GM18867 (cell line): ENCODE data around the gene MAST3.
A peak's percentile ranks its signal among the peaks of the same experiment; 100 is the strongest.

Experiments used
- ATAC-seq: cut with Tn5 transposase; IDR thresholded peaks from one replicate; pipeline ENCODE4 v1.9.1; 2021; ENCODE audit warnings: mild to moderate bottlenecking, moderate library complexity; ENCODE audit not compliant: unreplicated experiment

MAST3 gene

GRCh38 chr19:18097217-18097992, at the start of gene MAST3:
Gene MAST3 (plus strand): TSS chr19:18097778. CDS start chr19:18097793, 15 bp downstream.
- peak; percentile 65 for ATAC-seq

DNA sequence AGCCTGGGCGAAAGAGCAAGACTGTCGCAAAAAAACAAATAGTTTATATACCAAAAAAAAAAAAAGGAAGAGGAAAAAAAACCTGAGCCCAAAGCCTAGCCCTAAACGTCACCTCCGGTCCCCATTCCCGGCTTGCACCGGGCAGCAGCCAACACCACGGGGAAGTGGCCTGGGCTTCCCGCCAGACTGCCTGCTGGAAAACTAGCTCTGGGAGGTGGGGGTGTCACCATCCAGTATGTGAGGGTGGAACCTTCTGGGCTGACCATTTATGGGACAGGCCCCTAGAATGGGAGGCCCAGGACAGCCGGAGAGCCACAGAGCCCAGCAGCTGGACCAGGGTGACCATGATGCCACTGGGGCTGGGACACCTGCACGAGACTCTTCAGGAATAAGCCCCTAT, 48.2 kb upstream of the MAST3 start:
- no peak for ATAC-seq

DNA sequence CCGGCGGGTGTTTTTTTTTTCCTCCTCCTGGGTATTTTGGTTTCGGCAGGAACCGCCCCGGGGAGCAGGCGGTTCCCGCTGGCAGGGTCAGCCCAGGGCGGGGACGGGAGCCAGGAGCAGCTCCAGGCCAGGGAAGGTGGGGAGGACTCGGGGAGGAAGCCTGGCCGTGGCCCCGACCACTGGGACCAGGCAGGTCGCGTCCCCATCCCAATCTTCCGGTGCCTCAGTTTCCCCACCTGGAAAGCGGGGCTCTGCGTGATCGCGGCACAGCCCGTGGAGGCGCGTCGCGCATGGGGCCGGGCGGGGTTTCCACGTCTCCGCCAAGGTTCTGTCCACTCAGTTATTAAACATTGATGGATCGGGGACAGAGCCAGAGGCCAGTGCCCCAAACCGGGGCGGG, 45.7 kb upstream of the MAST3 start:
- no peak for ATAC-seq

DNA sequence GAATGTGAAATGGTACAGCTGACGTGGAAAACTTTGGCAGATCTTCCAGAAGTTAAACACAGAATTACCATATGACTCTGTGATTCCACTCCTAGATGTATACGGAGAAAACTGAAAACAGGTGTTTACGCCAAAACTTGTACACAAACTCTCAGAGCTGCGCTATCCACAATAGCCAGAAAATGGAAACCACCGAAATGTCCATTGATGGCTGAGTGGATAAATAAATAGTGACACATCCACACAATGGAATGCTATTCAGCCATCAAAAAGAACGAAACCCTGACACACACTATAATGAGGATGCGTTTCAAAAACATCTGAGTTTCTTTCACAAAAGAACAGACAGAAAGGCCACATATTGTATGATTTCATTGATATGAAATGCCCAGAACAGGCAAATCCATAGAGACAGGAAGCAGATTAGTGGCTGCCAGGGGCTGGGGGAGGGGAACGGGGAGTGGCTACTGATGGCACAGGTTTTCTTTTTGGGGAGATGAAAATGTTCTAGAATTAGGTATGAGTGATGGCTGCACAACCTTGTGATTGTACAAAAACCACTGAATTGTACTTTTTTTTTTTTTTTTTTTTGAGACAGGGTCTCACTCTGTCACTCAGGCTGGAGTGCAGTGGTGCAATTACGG, 43.9 kb upstream of the MAST3 start:
- ATAC-seq = no peak

DNA sequence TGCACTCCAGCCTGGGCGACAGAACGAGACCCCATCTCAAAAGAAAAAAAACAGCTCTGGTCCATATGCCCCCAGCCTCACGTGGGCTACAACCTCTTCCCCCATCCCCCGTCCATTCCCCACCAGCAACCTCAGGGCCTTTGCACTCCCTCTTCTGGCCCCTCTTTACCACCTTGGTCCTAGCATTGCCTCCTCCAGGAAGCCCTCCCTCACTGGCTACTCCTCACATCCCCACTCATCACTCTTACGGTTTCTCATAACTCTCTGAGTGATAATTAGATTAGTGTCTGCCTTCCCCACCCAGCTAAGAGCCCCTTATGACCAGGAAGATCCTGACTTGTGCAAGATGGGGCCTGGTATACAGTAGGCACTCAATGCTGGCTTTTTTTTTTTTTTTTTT, 41.6 kb upstream of the MAST3 start:
- ATAC-seq = no peak

- no peak for ATAC-seq
These were observed 40.0 kb upstream of the MAST3 start for GRCh38 chr19:18057557-18057956.

GRCh38 chr19:18058208-18059009, 39.2 kb upstream of the MAST3 start:
- peak; percentile 42 for ATAC-seq

GRCh38 chr19:18059297-18059696, 38.3 kb upstream of the MAST3 start:
- no peak for ATAC-seq

DNA sequence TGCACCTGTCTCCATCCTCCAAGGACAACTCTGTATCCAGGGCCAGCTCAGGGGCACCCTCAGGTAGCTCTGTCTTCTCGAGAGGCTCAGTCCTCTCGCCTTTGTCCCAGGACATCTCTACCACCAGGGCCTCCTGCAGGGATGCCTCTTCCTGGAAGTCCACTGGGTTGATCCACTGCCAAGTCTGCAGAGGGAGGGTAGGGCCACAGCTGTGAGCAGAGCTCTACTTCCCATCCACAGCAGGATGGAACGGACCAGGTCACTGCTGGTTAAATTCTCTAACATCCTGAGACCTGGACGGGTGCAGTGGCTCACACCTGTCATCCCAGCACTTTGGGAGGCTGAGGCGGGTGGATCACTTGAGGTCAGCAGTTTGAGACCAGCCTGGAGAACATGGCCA, 37.7 kb upstream of the MAST3 start:
- no peak for ATAC-seq

DNA sequence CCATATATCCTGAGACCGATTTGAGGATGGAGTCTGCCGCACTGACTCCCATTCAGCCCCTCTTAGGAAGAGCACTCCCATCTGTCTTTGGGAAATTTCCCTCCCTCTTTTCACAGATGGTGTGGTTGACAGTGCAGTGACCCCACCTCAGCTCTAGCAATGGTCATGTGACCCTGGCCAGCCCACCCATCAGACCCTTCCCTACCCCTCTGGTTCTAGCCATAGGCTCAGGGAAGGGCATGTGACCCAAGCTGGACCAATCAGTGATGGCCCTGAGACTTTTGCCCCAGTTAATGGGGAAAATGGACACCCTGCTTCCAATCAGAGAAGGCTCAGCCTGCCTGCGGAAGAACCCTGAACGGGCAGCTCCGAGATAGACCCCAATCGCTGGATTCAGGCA, 37.1 kb upstream of the MAST3 start:
- no peak for ATAC-seq

DNA sequence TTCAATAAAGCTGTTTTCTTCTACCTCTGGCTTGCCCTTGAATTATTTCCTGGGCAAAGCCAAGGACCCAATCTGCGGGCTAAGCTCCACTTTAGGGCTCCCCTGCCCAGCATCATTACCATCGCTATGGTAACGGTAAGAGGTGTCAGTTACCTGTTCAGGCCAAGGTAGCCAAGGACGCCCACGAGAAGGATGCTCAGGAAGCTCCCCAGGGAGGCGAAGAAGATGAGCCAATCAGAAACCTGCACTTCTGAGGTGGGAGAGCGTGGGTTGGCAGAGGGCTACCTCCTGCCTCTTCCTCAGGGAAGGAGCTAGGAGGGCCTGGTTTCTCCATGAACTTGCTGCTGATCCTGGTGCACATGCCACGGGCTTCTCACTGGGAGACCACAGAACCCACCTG, 35.5 kb upstream of the MAST3 start:
- no peak for ATAC-seq

DNA sequence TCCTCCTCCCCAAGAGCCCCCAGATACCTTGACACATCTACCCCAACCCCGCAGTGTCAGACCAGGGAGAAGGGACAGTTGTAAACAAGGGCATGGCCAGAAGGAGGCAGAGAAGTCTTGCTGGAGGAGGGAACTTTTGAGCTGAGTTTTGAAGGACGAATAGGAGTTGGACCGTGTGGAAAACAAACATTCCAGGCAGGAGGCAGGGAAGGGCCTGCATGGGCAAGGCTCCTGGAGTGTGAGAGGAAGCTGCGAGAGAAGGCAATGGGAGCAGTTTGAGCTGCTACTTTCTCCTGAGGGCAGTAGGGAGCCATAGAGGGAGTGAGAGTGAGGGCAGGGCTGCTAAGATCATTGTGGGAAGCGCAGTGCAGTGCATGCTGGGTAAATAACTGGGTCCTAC, 34.1 kb upstream of the MAST3 start:
- ATAC-seq = no peak

DNA sequence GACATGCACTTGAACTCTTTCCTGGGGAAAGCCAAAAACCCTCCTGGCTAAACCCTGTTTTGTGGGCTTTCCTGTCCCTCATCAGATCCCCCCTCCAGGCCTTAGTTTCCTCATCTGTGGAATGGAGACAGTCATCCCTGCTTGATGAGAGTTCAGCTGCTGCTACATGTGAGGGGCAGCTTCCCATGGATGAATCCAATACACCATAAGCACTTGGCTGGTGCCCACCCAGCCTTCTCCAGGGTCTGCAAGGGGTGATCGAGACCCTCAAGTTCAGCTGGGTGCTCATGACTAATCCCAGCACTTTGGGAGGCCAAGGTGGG, 32.4 kb upstream of the MAST3 start:
- ATAC-seq = no peak

- no peak for ATAC-seq
These were observed 29.2 kb upstream of the MAST3 start for GRCh38 chr19:18068395-18068794.

DNA sequence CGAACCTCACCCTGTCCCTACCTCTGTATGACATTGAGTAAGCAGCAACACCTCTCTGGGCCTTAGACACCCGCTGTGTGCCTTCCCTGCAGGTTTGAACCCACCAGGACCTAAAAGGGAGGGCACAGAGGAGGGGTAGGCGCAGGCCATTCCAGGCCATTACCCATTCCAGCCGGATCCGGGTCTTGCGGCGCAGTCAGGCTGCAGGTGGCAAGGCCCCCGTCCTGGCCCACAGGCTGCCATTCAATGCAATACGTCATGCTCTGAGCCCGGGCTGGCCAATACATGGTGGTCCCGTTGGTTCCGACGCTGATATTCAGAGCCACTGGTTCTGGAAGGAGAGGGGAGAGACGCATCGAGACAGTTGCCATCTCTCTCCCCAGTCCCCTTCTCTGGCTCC, 28.2 kb upstream of the MAST3 start:
- ATAC-seq = no peak

GRCh38 chr19:18070181-18070580, 27.4 kb upstream of the MAST3 start:
- no peak for ATAC-seq

DNA sequence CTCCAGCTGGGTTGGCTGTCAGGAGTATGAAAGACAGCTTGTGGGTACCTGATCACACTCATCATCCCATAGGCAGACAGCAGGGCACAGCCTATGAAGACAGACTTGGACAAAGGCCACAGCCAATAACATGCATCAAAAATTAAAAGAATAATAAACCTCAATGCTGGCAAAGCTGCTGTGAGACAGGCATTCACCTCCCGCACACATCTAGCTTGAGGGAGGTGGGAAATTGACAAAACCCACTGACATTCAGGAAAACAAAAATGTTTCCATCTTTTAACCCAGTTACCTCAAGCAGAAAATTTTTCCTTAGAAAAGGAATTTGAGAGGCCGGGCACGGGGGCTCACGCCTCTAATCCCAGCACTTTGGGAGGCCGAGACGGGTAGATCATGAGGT, 25.2 kb upstream of the MAST3 start:
- no peak for ATAC-seq

GRCh38 chr19:18073197-18073596, 24.4 kb upstream of the MAST3 start:
- ATAC-seq = no peak

- no peak for ATAC-seq
These were observed 23.4 kb upstream of the MAST3 start for GRCh38 chr19:18074192-18074591.

GRCh38 chr19:18083929-18084684, 13.5 kb upstream of the MAST3 start:
- ATAC-seq = no peak
